ENCODE results near the gene ASTN2.

ASTN2 gene

DNA sequence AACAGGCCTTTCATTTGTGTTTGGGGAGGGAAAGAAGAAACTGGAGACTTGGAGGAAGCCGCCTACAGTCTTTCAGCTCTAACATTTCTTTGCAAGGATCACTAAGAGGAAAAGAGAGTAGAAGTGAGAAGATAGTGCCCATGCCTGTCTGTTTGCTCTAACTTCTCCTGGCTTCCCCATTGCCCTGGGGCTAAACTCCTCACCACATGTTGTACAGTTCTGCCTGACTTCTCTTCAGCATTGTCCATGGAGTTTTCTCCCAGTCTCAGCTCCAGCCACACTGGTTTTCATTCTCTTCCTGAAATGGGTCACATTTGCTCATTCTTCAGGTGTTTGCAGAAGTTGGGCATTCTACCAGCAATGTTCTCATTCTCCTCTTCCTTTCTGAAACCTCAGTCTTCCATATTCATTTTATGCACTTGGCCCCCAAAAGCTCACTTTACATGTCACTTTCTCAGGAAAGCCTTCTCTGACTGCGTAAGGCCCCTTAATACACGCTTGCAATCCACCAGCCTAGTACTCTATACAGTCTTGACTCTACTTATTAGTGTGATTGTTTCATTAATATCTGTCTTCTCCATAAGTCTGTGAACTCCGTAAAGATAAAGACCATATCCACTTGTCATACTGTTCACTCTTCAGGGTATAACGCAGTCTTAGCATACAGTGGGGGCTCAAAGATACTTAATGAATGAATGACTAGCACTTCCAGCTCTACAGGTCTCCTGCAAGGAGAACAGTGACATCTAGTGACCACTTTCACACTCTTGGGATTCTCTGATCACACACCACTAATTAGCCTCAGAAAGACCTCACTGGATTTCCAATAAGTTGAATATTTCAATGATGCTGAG, 768.0 kb downstream of the ASTN2 start:
- ATAC-seq (ENCODE audit: low read depth) = no peak
- Mint-ChIP-seq H3K36me3 (peaks cover 11% of the 10 kb centered on the region), H3K27me3 (no peaks in the 10 kb centered on the region), H3K4me3 (no peak overlapping the region), H3K27ac (no peak overlapping the region), H3K9me3 (no peaks in the 10 kb centered on the region), H3K4me1 (no peaks in the 10 kb centered on the region)
- no peak for DNase-seq (ENCODE audit: low spot score in 2 of 2)

DNA sequence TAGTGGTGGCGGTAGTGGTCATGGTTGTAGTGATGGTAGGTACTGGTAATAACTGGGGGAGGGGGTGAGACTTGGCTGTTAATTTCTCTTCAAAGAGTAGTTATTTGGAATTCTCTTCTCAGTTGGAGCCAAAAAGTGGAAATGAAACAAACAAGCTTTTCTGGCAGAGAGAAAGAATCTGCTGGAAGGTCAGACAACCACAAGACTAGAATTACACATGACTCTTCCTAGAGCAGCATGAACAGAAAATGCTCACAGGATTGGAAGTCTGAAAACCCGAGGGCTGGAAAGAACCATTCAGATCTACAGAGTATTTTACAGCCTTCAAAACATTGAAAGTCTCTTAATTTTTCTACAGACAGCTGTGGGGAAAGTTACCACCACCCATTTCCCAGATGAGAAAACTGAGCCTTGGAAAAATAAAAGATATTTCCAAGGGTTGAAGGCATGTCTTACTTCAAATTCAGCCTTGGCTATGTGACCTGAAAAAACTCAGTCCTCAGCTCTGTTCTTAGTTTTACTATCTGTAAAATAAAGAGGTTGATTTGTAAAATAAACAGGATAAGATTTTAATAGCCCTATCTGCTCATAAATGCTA, 770.7 kb downstream of the ASTN2 start:
- DNase-seq (ENCODE audit: low spot score in 2 of 2) (no peak), ATAC-seq (ENCODE audit: low read depth) (no peak)
- H3K27me3 Mint-ChIP-seq = no peaks in the 10 kb centered on the region
- peaks cover 7% of the 10 kb centered on the region for H3K36me3 Mint-ChIP-seq
- H3K4me1 Mint-ChIP-seq = no peaks in the 10 kb centered on the region
- H3K9me3 Mint-ChIP-seq = no peaks in the 10 kb centered on the region
- no peak overlapping the region for H3K4me3 Mint-ChIP-seq
- H3K27ac Mint-ChIP-seq = no peak overlapping the region

DNA sequence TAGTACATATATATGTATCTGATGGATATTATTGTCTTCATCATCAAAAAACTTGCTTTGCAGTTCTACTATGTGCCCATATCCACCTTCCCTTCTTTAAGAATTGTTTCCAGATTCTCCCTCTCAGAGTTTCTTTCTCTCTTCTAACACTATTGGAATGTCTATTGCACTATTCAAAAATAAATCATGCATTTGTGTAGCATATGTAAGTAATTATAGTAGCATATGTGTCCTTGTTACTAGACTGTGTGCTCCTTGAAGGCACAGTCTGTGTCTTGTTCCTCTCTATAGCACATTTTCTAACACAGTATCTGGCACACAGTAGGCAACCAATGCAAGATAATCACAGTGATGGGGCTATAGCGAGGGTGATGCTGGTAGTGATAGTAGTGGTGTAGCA, 771.2 kb downstream of the ASTN2 start:
- no peak for DNase-seq (ENCODE audit: low spot score in 2 of 2)
- H3K4me1 Mint-ChIP-seq = no peaks in the 10 kb centered on the region
- H3K27me3 Mint-ChIP-seq = no peaks in the 10 kb centered on the region
- H3K4me3 Mint-ChIP-seq = no peak overlapping the region
- peaks cover 7% of the 10 kb centered on the region for H3K36me3 Mint-ChIP-seq
- no peaks in the 10 kb centered on the region for H3K9me3 Mint-ChIP-seq
- no peak overlapping the region for H3K27ac Mint-ChIP-seq
- ATAC-seq (ENCODE audit: low read depth) = no peak

DNA sequence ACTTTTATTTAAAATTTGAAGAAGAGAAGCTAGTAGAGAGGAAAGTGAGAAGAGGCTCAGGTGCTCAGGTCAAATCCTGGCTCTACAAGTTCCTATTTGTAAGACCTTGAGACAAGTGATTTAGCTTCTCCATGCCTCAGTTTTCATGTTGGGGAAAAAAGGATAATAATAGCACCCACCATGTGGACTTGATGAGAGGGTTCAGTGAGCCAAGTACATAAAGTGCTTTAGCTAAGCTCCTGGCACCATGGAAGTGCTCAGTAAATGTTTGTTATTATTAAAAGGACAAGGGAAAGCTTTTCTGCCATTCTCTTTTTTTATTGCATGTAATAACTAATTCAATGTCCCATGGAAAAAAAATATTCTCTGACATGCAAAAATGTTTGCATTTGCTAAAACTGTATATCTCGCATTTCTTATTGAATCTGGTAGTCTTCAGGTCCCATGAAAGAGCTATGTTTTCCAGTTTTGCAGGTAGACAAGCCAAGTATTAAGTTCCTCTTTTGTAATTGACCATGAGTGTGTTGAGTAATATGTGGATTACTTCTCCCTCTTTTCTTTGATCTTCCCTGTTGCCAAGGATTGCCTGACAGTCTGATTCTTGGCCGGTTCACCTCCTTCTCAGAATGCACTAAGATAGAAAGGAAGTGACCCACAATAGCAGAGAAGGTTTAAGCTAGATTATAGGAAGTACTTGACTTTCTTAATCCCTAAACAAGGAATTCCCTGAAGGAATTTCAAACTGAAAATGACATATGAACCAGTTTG, 773.4 kb downstream of the ASTN2 start:
- no peak overlapping the region for H3K27ac Mint-ChIP-seq
- H3K4me1 Mint-ChIP-seq = no peaks in the 10 kb centered on the region
- H3K4me3 Mint-ChIP-seq = no peak overlapping the region
- H3K9me3 Mint-ChIP-seq = no peaks in the 10 kb centered on the region
- DNase-seq (ENCODE audit: low spot score in 2 of 2) (no peak), ATAC-seq (ENCODE audit: low read depth) (no peak)
- peaks cover 4% of the 10 kb centered on the region for H3K36me3 Mint-ChIP-seq
- no peaks in the 10 kb centered on the region for H3K27me3 Mint-ChIP-seq

DNA sequence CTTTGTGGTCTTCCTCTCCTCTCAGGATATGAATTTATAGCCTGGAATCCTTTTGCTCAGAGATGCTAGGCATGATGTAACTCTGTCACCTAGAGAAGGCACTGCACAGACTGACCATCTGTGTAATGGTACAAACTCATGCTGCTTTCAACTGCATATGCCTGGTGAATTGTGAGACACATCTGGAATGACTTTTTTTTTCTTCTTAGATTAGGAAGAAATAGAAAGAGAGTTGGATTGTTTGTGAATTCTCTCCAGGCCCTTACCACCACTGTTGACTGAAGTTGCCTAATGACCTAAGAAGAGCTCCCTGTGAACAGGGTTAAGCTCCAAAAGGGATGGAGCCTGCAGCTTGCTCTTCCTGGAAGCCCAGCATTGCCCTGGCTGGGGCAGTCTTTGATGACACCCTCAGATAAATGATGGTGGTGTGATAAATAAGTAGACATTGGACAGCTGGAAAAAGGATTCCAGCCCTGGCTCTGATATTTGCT, 775.6 kb downstream of the ASTN2 start:
- no peak overlapping the region for H3K4me3 Mint-ChIP-seq
- no peak for DNase-seq (ENCODE audit: low spot score in 2 of 2)
- ATAC-seq (ENCODE audit: low read depth) = no peak
- no peaks in the 10 kb centered on the region for H3K27me3 Mint-ChIP-seq
- no peaks in the 10 kb centered on the region for H3K9me3 Mint-ChIP-seq
- H3K36me3 Mint-ChIP-seq = peaks cover 4% of the 10 kb centered on the region
- H3K4me1 Mint-ChIP-seq = no peaks in the 10 kb centered on the region
- no peak overlapping the region for H3K27ac Mint-ChIP-seq

DNA sequence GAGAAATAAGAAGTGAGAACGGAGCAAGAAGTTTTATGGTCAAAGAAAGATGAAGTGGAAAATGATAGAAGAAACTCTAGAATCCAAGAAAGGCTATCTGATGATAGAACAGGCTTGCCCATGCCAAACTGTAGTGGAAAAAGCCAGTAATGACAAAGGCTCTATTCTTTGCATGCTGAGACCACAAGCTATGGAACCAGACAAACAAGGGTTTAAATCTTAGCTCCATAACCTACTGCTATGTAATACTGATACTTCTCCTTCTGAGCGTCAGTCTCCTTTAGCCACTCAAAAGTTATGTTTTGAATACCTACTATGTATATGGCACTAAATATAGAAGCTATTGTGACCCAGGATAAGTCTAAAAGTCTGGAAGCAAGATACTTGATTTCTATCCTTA, 778.9 kb downstream of the ASTN2 start:
- no peak for ATAC-seq (ENCODE audit: low read depth)
- Mint-ChIP-seq H3K4me1 (no peaks in the 10 kb centered on the region), H3K4me3 (no peak overlapping the region), H3K36me3 (peaks cover 5% of the 10 kb centered on the region), H3K27ac (no peak overlapping the region), H3K9me3 (no peaks in the 10 kb centered on the region), H3K27me3 (no peaks in the 10 kb centered on the region)
- no peak for DNase-seq (ENCODE audit: low spot score in 2 of 2)

DNA sequence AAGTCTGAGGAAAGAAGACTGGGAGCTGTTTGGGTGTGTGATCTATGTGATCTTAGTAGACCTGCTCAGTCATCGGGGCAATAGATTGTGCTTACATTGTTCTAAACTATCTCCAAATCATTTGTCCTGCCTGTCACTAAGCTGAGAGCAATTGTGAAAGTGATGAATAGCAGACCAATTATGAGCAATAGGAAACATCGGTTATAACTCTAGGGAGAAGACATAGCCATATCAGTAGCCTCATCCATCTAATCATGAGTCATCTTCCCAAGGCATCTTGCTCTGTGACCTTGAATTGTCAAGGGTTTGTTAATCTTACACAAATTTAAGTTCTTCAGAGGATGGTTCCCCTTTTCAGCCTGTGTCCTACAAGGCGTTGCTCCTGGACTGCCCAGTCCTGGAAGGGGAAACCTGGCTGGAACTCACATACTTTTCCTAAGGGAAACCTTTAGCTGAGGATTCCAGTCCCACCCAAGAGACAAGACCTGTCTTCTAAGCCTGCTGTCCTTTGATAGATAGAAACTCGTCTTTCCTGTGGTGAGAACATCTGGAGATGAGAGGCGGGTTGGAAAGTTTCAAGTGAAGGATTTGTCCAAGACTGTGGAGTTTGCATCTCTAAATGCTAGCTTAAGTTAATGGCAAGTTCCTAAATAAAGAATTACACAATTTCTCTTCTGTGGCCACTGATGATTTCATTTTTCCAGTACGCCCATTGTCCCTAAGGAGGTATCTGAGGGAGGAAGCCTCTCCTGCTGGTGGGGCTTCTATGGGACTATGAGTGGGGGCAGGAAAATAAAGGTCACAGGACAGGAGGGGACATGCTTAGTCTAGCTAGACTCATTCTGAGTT, 781.6 kb downstream of the ASTN2 start:
- Mint-ChIP-seq H3K4me3 (no peak overlapping the region), H3K4me1 (no peaks in the 10 kb centered on the region), H3K36me3 (peaks cover 7% of the 10 kb centered on the region), H3K27ac (no peak overlapping the region), H3K27me3 (no peaks in the 10 kb centered on the region), H3K9me3 (no peaks in the 10 kb centered on the region)
- ATAC-seq (ENCODE audit: low read depth) = no peak
- DNase-seq (ENCODE audit: low spot score in 2 of 2) = no peak

DNA sequence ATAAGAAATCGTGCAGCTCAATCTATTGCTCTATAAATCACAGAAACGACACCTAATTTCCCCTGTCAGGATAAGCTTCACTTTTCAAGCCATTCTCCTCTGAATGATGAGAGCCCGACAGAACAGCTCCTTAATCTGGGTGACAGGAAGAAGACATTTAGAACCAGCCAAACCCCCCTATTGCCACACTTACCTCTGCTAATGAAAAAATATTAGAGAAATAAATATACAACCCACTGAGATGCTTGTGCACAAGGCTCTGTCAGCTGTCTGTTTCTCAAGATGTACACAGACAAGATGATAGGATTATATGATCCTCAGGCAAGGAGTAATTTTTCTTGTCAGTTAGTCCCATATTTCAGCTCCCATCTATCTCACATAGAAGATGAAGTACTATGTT, 785.2 kb downstream of the ASTN2 start:
- no peak for ATAC-seq (ENCODE audit: low read depth)
- H3K27me3 Mint-ChIP-seq = no peaks in the 10 kb centered on the region
- no peaks in the 10 kb centered on the region for H3K4me1 Mint-ChIP-seq
- no peak overlapping the region for H3K27ac Mint-ChIP-seq
- no peak for DNase-seq (ENCODE audit: low spot score in 2 of 2)
- peaks cover 10% of the 10 kb centered on the region for H3K36me3 Mint-ChIP-seq
- H3K4me3 Mint-ChIP-seq = no peak overlapping the region
- H3K9me3 Mint-ChIP-seq = no peaks in the 10 kb centered on the region

DNA sequence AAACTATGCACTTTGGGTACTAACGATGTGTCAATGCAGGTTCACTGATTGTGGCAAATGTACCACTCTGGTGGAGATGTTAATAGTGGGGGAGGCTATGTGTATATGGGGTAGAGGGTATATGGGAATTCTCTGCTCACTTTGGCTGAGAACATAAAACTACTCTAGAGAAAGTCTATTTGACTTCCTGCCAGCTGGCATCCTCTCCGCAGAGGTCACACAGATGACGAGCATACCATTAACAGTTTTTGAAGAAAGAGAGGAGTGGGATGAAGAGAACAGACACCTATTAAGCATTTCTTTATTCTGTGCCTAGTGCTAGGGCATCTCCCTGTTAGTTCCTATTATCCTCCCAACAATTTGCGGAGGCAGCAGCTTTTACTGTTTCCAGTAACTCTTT, 786.1 kb downstream of the ASTN2 start:
- H3K36me3 Mint-ChIP-seq = peaks cover 9% of the 10 kb centered on the region
- no peak overlapping the region for H3K4me3 Mint-ChIP-seq

DNA sequence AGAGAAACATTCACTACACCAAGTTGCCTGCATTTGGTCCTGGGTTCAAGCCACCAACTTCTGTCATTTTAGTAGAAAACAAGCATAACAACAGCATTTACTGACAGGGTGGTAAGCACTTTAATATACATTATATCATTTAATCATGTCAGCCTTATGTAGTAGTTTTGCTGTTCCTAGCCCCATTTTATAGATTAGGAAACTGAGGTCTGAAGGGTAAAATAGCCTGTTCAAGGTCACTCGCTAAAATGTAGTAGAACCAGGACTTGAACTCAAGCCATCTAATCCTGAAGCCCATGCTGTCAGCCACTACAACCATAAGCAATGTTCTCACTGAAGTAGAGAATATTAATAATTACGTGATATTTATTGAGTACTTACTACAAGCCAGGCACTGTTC, 787.4 kb downstream of the ASTN2 start:
- Mint-ChIP-seq H3K4me3 (no peak overlapping the region), H3K4me1 (no peaks in the 10 kb centered on the region), H3K27me3 (no peaks in the 10 kb centered on the region), H3K36me3 (peaks cover 9% of the 10 kb centered on the region), H3K27ac (no peak overlapping the region), H3K9me3 (no peaks in the 10 kb centered on the region)
- ATAC-seq (ENCODE audit: low read depth) = no peak
- DNase-seq (ENCODE audit: low spot score in 2 of 2) = no peak

More for the DNA sequence above, 786.1 kb downstream of the ASTN2 start:
- no peak for DNase-seq (ENCODE audit: low spot score in 2 of 2)
- no peak for ATAC-seq (ENCODE audit: low read depth)
- no peaks in the 10 kb centered on the region for H3K27me3 Mint-ChIP-seq
- H3K27ac Mint-ChIP-seq = no peak overlapping the region
- H3K9me3 Mint-ChIP-seq = no peaks in the 10 kb centered on the region
- no peaks in the 10 kb centered on the region for H3K4me1 Mint-ChIP-seq

DNA sequence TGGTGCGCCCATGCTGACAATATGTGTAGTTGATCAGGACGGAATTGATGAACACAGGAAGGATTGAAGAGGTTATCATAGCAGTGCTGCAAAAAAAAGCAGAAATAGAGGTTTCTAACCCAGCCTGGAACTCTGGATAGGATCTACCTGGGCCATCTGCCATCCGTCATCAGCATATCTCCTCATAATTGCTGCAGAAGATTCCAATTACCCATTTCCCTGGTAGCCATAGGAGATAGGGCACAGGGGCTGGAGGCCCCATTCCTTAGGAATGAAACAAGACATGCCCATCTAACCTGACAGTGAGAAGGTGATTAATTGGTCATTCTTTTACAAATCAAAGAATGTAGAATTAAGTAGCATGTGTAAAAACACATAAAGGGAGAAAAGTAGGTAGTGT, 788.1 kb downstream of the ASTN2 start:
- H3K27me3 Mint-ChIP-seq = no peaks in the 10 kb centered on the region
- H3K36me3 Mint-ChIP-seq = peaks cover 9% of the 10 kb centered on the region
- H3K4me1 Mint-ChIP-seq = no peaks in the 10 kb centered on the region
- DNase-seq (ENCODE audit: low spot score in 2 of 2) (no peak), ATAC-seq (ENCODE audit: low read depth) (no peak)
- H3K4me3 Mint-ChIP-seq = no peak overlapping the region
- H3K27ac Mint-ChIP-seq = no peak overlapping the region
- no peaks in the 10 kb centered on the region for H3K9me3 Mint-ChIP-seq

DNA sequence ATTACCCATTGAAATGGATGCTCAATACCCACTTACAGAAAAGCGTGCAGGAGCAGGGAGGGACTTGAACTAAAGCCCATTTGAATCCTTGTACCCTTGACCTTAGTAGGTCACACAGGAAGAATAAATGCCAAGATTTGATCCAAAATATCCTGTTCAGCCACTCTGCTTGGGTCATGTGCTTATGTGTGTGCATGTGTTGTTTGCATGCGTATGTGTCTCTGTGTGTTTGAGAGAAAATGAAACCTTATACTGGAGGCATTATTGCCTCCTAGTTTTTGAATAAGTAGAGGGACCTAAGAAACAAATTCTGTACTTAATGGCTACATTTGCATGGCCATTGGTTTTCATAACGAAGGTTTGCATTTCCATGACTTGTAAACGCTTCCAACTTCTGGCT, 791.1 kb downstream of the ASTN2 start:
- no peaks in the 10 kb centered on the region for H3K4me1 Mint-ChIP-seq
- no peaks in the 10 kb centered on the region for H3K27me3 Mint-ChIP-seq
- H3K27ac Mint-ChIP-seq = no peak overlapping the region
- no peak for DNase-seq (ENCODE audit: low spot score in 2 of 2)
- H3K4me3 Mint-ChIP-seq = no peak overlapping the region
- no peaks in the 10 kb centered on the region for H3K9me3 Mint-ChIP-seq
- ATAC-seq (ENCODE audit: low read depth) = no peak
- H3K36me3 Mint-ChIP-seq = peaks cover 9% of the 10 kb centered on the region

DNA sequence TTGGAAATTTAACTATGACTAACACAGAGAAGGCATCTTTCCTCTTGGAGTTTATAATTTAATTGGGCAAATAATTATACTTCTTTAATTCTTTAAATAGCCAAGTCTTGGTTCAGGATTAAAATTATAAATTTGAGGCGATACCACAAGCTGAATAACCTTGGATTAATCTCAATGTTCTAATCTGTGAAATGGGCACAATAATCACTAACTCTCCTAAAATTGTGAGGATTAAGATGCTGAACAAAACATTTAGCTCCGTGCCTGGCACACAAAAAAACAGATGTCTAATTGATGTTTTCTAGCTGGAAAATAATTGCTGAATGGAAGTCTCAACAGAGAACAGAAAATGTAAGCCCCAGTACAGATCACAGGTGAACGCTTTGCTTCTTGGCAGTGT, 797.5 kb downstream of the ASTN2 start:
- no peak overlapping the region for H3K4me3 Mint-ChIP-seq
- DNase-seq (ENCODE audit: low spot score in 2 of 2) (no peak), ATAC-seq (ENCODE audit: low read depth) (no peak)
- H3K9me3 Mint-ChIP-seq = peaks cover 8% of the 10 kb centered on the region
- H3K4me1 Mint-ChIP-seq = no peaks in the 10 kb centered on the region
- H3K27ac Mint-ChIP-seq = no peak overlapping the region
- H3K27me3 Mint-ChIP-seq = no peaks in the 10 kb centered on the region
- peaks cover 23% of the 10 kb centered on the region for H3K36me3 Mint-ChIP-seq

Data from memory B cell (primary cell).